NCI-H345 treated with DMSO at 0.1 percent for 48 hours (cell line): Measurements from ENCODE around the gene CFAP126.
"Not testable (repeated sequence)": the region's sequence is repeated elsewhere in the genome, so short reads cannot be mapped to it uniquely, and the experiment has no call there.

Source experiments
- DNase-seq: peaks from one replicate; lab custom pipeline; 2025; ENCODE audit not compliant: unreplicated experiment; lab: John Stamatoyannopoulos, UW

CFAP126 gene

DNA sequence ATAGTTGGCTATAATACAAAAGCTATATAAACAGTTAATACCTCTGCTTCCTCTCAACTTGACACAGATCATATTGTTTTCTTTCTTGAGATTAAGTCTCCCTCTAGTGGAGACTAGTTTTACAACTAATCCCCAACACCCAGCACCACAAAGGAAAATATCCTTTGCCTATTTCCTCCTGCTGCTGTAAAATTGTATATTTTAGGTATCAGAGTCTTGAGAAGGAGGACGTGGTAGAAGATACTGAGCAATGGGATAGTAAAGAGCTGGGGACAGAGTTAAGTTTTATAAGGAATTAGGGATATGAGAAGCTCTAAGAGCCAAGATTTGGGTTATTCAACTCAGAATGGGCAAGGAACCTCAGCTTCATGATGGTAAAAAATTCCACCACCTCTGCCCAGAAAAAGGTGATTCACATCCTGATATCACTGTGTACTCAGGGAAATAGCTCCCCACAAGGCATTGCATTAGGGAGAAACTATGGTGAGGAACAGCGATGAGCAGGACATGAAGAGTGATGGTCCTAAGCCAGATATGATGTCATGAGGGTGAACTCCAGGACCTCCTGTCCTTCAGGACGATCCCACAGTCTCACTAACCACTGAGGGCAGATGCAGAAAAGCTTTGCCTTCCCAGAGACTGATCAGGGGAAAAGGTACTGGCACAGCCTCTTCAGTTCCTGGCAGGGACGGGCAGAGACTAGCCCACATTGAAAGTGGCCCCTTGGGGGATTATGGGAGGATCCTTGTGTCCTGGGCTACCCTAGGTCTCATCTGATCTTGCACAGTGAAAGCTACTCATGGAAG lies 14.7 kb upstream of the CFAP126 start:
- DNase-seq = peak; percentile 70

DNA sequence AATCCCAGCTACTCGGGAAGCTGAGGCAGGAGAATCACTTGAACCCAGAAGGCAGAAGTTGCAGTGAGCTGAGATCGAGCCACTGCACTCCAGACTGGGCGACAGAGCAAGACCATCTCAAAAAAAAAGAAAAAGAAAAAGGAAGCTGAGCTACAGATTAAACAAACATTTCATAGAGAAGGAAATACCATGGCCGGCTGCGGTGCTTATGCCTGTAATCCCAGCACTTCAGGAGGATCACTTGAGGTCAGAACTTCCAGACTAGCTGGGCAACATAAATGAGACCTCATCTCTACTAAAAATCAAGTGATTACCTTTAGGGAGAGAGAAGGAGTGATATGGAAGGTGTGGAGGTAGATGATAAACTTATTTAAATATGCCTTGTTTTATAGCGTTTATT lies 14.0 kb upstream of the CFAP126 start:
- no peak for DNase-seq

DNA sequence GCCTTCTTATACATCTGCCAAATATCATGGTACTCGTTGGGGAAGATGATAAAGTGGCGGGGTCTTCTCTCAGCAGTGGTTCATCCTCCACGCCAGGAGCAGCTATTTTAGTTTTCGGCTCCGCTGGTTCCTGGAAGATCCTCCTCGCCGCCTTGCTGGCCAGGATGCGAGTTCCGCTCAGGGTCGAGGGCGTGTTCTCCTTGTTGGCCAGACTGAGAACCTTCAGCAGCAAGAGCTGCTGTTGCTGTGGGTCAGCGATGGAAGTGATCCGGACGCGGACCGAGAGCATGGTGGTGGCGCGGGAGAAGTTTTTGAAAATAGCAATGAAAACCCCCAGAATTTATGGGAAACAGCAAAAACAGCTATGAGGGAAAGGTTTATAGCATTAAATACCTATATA lies 11.4 kb upstream of the CFAP126 start:
- DNase-seq = no peak

- DNase-seq = no peak
These were observed 10.3 kb upstream of the CFAP126 start for GRCh38 chr1:161378014-161378413.

GRCh38 chr1:161374373-161374772 lies 6.7 kb upstream of the CFAP126 start:
- no peak for DNase-seq

GRCh38 chr1:161373442-161373841 lies 5.8 kb upstream of the CFAP126 start:
- DNase-seq = no peak

DNA sequence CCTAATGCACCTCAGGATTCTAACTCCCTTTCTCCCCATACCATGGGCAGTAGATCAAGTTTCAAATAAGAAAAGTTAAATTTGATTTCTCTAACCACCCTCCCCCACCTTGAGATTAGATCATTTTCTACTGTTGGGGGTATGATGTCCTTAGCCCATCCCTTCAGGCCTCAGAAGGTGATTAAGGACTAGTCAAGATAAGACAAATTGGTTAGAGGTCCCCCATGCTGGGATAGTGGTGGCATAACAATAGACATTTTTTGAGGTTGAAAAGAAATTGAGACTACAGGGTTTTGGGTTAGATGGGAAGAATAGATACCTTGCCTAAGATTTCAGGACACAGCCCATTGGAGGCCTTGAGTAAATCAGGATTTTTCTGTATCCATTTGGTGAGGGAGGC lies 2.5 kb downstream of the CFAP126 start:
- no peak for DNase-seq

GRCh38 chr1:161364332-161364731 lies 3.3 kb downstream of the CFAP126 start:
- DNase-seq = no peak

GRCh38 chr1:161359291-161359690 lies 8.4 kb downstream of the CFAP126 start:
- no peak for DNase-seq

DNA sequence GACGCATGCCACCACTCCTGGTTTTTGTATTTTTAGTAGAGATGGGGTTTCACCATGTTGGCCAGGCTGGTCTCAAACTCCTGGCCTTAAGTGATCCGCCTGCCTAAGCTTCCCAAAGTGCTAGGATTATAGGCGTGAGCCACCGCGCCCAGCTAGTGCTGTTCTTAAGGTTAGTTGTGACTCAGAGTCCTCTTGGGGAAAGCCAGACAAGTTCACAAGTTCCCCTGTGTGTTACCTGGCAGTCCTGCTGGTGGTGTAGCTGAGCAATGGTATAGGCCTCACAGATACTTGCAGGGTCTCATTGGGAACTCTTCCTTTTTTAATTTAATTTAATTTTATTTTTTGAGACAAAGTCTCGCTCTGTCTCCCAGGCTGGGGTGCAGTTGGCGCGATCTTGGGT lies 10.6 kb downstream of the CFAP126 start:
- DNase-seq = no peak

DNA sequence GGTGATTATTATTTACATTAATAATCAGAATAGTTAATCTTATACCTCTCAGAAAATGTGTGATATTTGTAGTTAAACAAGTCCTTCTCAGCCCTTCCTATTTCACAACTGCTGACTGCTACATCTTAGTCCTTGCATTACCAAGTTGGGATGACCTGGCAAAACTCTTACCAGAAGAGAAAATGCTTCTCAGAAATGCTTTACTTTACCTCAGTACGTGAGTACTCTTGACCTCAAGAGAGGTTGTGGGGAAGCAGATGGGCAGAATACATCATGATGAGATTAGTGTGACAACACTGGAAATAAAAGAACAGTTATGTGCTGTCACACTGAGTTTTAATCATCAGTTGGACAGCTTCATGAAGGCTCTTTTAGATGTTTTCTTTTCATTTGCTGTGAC lies 16.2 kb downstream of the CFAP126 start:
- no peak for DNase-seq

GRCh38 chr1:161350671-161351070 lies 17.0 kb downstream of the CFAP126 start:
- no peak for DNase-seq

- DNase-seq = no peak
These were observed 24.9 kb downstream of the CFAP126 start for GRCh38 chr1:161342821-161343220.

GRCh38 chr1:161342177-161342576 lies 25.5 kb downstream of the CFAP126 start:
- DNase-seq = no peak

- DNase-seq = no peak
These were observed 31.9 kb downstream of the CFAP126 start for GRCh38 chr1:161335796-161336195.

- no peak for DNase-seq
These were observed 34.5 kb downstream of the CFAP126 start for GRCh38 chr1:161333166-161333565.

GRCh38 chr1:161330346-161330745 lies 37.3 kb downstream of the CFAP126 start:
- DNase-seq = no peak

GRCh38 chr1:161324020-161324419 lies 43.7 kb downstream of the CFAP126 start:
- no peak for DNase-seq

DNA sequence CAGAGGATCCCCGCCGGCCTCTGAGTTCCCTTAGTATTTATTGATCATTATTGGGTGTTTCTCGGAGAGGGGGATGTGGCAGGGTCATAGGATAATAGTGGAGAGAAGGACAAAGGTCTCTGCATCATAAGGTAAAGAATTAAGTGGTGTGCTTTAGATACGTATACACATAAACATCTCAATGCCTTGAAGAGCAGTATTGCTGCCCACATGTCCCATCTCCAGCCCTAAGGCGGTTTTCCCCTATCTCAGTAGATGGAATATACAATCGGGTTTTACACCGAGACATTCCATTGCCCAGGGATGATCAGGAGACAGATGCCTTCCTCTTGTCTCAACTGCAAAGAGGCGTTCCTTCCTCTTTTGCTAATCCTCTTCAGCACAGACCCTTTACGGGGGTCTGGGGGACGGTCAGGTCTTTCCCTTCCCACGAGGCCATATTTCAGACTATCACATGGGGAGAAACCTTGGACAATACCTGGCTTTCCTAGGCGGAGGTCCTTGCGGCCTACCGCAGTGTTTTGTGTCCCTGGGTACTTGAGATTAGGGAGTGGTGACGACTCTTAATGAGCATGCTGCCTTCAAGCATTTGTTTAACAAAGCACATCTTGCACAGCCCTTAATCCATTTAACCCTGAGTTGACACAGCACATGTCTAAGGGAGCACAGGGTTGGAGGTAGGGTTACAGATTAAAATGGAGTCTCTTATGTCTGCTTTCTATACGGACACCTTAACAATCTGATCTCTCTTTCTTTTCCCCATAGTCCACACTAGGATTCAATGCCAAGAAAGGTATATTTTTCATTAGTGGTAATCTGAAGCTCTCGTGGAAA lies 51.6 kb downstream of the CFAP126 start:
- not testable (repeated sequence) for DNase-seq
